ENCODE measurements around the gene PRR19.

Gene PRR19

DNA sequence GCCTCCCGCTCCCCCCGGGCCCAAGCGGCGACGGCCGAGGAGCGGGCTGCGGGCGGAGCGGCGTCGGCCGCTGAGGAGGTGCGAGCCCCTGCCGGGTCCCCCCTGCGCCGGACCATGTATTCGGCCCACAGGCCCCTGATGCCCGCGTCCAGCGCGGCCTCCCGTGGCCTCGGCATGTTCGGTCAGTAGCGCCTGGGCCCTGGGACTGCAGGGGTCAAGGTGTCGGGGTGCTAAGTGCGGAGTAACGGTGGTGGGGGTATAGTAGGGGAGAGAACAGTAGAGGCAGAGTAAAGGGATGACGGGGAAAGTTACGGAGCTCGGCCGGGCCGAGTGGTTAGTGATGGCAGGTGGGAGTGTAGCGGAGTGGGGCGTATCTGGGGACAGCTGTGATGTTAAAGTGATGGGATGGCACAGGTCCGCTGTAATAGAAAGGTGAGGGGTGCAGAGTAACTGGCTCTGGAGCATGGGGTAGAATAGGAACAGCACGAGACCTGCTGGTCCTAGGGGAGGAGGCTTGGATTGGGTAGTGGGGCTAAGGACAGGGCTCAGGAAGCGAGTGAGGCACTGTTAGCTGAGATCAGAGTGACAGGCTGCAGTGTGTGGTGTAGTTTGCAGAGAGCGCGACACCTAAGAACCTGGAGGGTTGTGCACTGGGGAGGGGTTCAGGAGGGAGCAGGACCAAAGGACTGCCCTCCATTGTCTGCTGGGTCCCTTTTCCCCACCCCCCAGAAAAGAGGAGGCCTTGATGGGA is 17.2 kb upstream of the PRR19 start:
- Histone ChIP-seq H3K9me2 (replicated peaks; ENCODE audit: insufficient read depth, low read length) (no peaks in the 10 kb centered on the region), H3K4me2 (ENCODE audit: low read depth, low read length, poor library complexity, severe bottlenecking) (peak overlapping the region; percentile 69), H3K9ac (ENCODE audit: low read length) (peak overlapping the region; percentile 76), H3K27me3 (ENCODE audit: low read length) (no peaks in the 10 kb centered on the region), H3K79me2 (ENCODE audit: insufficient read depth, low read length) (peaks cover 15% of the 10 kb centered on the region; the same call in 1 of the 2 replicates), H2AFZ (ENCODE audit: low read depth, low read length, severe bottlenecking) (no peak overlapping the region), H3K4me3 (ENCODE audit: insufficient read depth, low read length, poor library complexity, severe bottlenecking) (peak overlapping the region; percentile 63), H3K36me3 (ENCODE audit: low read length) (no peaks in the 10 kb centered on the region), H3F3A (ENCODE audit: insufficient read depth) (peaks cover 20% of the 10 kb centered on the region), H4K20me1 (ENCODE audit: low read depth, low read length) (no peaks in the 10 kb centered on the region), H3K9me3 (ENCODE audit: insufficient read depth, low read length) (no peaks in the 10 kb centered on the region), H3K27ac (ENCODE audit: low read depth, low read length) (peak overlapping the region; percentile 72)
- TF ChIP-seq, protein P1, sequence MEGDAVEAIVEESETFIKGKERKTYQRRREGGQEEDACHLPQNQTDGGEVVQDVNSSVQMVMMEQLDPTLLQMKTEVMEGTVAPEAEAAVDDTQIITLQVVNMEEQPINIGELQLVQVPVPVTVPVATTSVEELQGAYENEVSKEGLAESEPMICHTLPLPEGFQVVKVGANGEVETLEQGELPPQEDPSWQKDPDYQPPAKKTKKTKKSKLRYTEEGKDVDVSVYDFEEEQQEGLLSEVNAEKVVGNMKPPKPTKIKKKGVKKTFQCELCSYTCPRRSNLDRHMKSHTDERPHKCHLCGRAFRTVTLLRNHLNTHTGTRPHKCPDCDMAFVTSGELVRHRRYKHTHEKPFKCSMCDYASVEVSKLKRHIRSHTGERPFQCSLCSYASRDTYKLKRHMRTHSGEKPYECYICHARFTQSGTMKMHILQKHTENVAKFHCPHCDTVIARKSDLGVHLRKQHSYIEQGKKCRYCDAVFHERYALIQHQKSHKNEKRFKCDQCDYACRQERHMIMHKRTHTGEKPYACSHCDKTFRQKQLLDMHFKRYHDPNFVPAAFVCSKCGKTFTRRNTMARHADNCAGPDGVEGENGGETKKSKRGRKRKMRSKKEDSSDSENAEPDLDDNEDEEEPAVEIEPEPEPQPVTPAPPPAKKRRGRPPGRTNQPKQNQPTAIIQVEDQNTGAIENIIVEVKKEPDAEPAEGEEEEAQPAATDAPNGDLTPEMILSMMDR (IDR thresholded peaks at IDR 0.05; ENCODE audit: insufficient read depth, low read length, poor library complexity, severe bottlenecking) = no peak
- TF ChIP-seq EZH2phosphoT487 (conservative IDR thresholded peaks at IDR 0.05; ENCODE audit: low read length) = no peak

GRCh38 chr19:42285541-42285941 is 16.4 kb upstream of the PRR19 start:
- H3K27me3 ChIP-seq (ENCODE audit: low read length) = no peaks in the 10 kb centered on the region
- peaks cover 20% of the 10 kb centered on the region for H3F3A ChIP-seq (ENCODE audit: insufficient read depth)
- no peaks in the 10 kb centered on the region for H4K20me1 ChIP-seq (ENCODE audit: low read depth, low read length)
- H3K27ac ChIP-seq (ENCODE audit: low read depth, low read length) = peak overlapping the region; percentile 72
- H2AFZ ChIP-seq (ENCODE audit: low read depth, low read length, severe bottlenecking) = no peak overlapping the region
- no peaks in the 10 kb centered on the region for H3K36me3 ChIP-seq (ENCODE audit: low read length)
- H3K9me3 ChIP-seq (ENCODE audit: insufficient read depth, low read length) = no peaks in the 10 kb centered on the region
- H3K4me3 ChIP-seq (ENCODE audit: insufficient read depth, low read length, poor library complexity, severe bottlenecking) = peak overlapping the region; percentile 63
- no peaks in the 10 kb centered on the region for H3K9me2 ChIP-seq (replicated peaks; ENCODE audit: insufficient read depth, low read length)
- TF ChIP-seq, protein P1 (IDR thresholded peaks at IDR 0.05; ENCODE audit: insufficient read depth, low read length, poor library complexity, severe bottlenecking) = no peak
- no peak for TF ChIP-seq EZH2phosphoT487 (conservative IDR thresholded peaks at IDR 0.05; ENCODE audit: low read length)
- H3K4me2 ChIP-seq (ENCODE audit: low read depth, low read length, poor library complexity, severe bottlenecking) = peak overlapping the region; percentile 69
- H3K79me2 ChIP-seq (ENCODE audit: insufficient read depth, low read length) = peaks cover 15% of the 10 kb centered on the region; the same call in 1 of the 2 replicates
- peak overlapping the region; percentile 76 for H3K9ac ChIP-seq (ENCODE audit: low read length)

- Histone ChIP-seq H2AFZ (ENCODE audit: low read depth, low read length, severe bottlenecking) (no peak overlapping the region), H4K20me1 (ENCODE audit: low read depth, low read length) (no peaks in the 10 kb centered on the region), H3K79me2 (ENCODE audit: insufficient read depth, low read length) (peaks cover 15% of the 10 kb centered on the region; the same call in 1 of the 2 replicates), H3F3A (ENCODE audit: insufficient read depth) (peaks cover 20% of the 10 kb centered on the region), H3K4me3 (ENCODE audit: insufficient read depth, low read length, poor library complexity, severe bottlenecking) (no peak overlapping the region), H3K4me2 (ENCODE audit: low read depth, low read length, poor library complexity, severe bottlenecking) (peak overlapping the region; percentile 69), H3K27me3 (ENCODE audit: low read length) (no peaks in the 10 kb centered on the region), H3K9ac (ENCODE audit: low read length) (peak overlapping the region; percentile 76; the same call in 1 of the 2 replicates), H3K9me2 (replicated peaks; ENCODE audit: insufficient read depth, low read length) (no peaks in the 10 kb centered on the region), H3K9me3 (ENCODE audit: insufficient read depth, low read length) (no peaks in the 10 kb centered on the region), H3K36me3 (ENCODE audit: low read length) (no peaks in the 10 kb centered on the region), H3K27ac (ENCODE audit: low read depth, low read length) (peak overlapping the region; percentile 72)
- TF ChIP-seq, protein P1 (IDR thresholded peaks at IDR 0.05; ENCODE audit: insufficient read depth, low read length, poor library complexity, severe bottlenecking) = no peak
- TF ChIP-seq EZH2phosphoT487 (conservative IDR thresholded peaks at IDR 0.05; ENCODE audit: low read length) = no peak
These were observed 16.0 kb upstream of the PRR19 start for GRCh38 chr19:42285988-42286348.

Measured in SU-DHL-6 (cell line).